ENCODE measurements around the gene BCAS1. TPM values are rescaled to one million over a fixed set of nuclear protein-coding genes. Genes with fewer than 3 reads are reported as not detected.

BCAS1 gene
- total RNA-seq, 1 experiment from 2014 or later, result 1.2 TPM

DNA sequence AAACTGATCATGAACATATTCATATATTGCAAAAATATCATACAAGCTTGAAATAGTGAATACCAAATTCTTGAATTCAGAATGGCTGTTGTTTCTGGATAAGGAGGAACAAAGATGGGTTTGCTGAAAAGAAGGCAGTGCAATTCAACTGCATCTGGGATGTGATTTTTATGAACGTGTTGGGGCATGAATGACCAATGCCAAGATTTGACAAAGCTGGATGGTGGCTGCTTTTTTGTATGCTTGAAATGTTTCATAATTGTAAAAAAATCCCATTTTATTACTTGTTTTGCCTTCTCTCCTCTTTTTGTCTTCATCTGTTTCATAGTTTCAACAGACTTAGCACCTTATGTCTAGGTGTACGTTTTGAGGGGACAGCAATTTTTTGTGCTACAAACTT lies 36.8 kb upstream of the BCAS1 start:
- Mint-ChIP-seq H3K36me3 (ENCODE audit: insufficient read depth, unreplicated experiment) (no peaks in the 10 kb centered on the region), H3K4me1 (ENCODE audit: low read depth, unreplicated experiment) (peaks cover 14% of the 10 kb centered on the region), H3K9me3 (ENCODE audit: unreplicated experiment) (no peaks in the 10 kb centered on the region), H3K27ac (ENCODE audit: unreplicated experiment) (no peak overlapping the region), H3K4me3 (ENCODE audit: unreplicated experiment) (no peak overlapping the region), H3K27me3 (ENCODE audit: insufficient read depth, unreplicated experiment) (no peaks in the 10 kb centered on the region)
- peaks cover 20% of the 10 kb centered on the region for H3K4me1 ChIP-seq
- TF ChIP-seq, protein P1, sequence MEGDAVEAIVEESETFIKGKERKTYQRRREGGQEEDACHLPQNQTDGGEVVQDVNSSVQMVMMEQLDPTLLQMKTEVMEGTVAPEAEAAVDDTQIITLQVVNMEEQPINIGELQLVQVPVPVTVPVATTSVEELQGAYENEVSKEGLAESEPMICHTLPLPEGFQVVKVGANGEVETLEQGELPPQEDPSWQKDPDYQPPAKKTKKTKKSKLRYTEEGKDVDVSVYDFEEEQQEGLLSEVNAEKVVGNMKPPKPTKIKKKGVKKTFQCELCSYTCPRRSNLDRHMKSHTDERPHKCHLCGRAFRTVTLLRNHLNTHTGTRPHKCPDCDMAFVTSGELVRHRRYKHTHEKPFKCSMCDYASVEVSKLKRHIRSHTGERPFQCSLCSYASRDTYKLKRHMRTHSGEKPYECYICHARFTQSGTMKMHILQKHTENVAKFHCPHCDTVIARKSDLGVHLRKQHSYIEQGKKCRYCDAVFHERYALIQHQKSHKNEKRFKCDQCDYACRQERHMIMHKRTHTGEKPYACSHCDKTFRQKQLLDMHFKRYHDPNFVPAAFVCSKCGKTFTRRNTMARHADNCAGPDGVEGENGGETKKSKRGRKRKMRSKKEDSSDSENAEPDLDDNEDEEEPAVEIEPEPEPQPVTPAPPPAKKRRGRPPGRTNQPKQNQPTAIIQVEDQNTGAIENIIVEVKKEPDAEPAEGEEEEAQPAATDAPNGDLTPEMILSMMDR (IDR thresholded peaks at IDR 0.05; ENCODE audit: insufficient read depth in 1 of 2, low read depth in 1 of 2, low read length in 1 of 2, severe bottlenecking in 1 of 2, unreplicated experiment in 1 of 2), result no peak
- intact Hi-C loops (cut with micrococcal nuclease; ENCODE audit: unreplicated experiment), result no loop called here
- no peak for DNase-seq
- no peaks in the 10 kb centered on the region for H3K9me3 ChIP-seq
- no peak overlapping the region for H3K4me3 ChIP-seq (ENCODE audit: low read depth, low read length)
- no TSS peak for BruUV-seq (replicated peaks)
- no peaks in the 10 kb centered on the region for H3K36me3 ChIP-seq (ENCODE audit: control insufficient read depth, insufficient read depth, low read length)
- ChIA-PET POLR2A (no interaction called here), CTCF (no interaction called here)
- H3K27me3 ChIP-seq (replicated peaks; ENCODE audit: control insufficient read depth, insufficient read depth, low read length), result no peaks in the 10 kb centered on the region

DNA sequence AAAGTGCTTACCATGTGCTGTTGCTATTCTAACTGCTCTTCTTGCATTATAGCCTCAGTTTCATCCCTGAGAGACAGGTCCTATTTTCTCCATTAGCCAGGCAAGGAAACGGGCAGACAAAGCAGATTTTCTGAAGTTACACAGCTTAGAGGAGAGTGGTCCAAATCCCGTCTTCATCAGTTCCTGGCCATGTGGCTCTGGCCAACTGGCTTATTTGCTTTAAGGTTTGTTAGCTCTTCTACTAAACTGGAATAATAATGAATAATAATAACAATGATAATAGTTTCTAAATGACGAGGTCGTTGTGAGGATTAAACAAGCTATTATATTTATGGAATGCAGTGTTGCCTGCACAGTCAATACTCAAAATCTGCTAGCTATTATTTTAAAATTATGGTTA lies 35.8 kb upstream of the BCAS1 start:
- H3K4me3 Mint-ChIP-seq (ENCODE audit: unreplicated experiment), result no peak overlapping the region
- Histone ChIP-seq H3K4me1 (peaks cover 20% of the 10 kb centered on the region), H3K27me3 (replicated peaks; ENCODE audit: control insufficient read depth, insufficient read depth, low read length) (no peaks in the 10 kb centered on the region), H3K4me3 (ENCODE audit: low read depth, low read length) (no peak overlapping the region), H3K36me3 (ENCODE audit: control insufficient read depth, insufficient read depth, low read length) (no peaks in the 10 kb centered on the region), H3K9me3 (no peaks in the 10 kb centered on the region)
- TF ChIP-seq, protein P1 (IDR thresholded peaks at IDR 0.05; ENCODE audit: insufficient read depth in 1 of 2, low read depth in 1 of 2, low read length in 1 of 2, severe bottlenecking in 1 of 2, unreplicated experiment in 1 of 2), result no peak
- no peaks in the 10 kb centered on the region for H3K27me3 Mint-ChIP-seq (ENCODE audit: insufficient read depth, unreplicated experiment)
- H3K4me1 Mint-ChIP-seq (ENCODE audit: low read depth, unreplicated experiment), result peaks cover 14% of the 10 kb centered on the region
- intact Hi-C loops (cut with micrococcal nuclease; ENCODE audit: unreplicated experiment), result no loop called here
- H3K27ac Mint-ChIP-seq (ENCODE audit: unreplicated experiment), result no peak overlapping the region
- no peak for DNase-seq
- no peaks in the 10 kb centered on the region for H3K36me3 Mint-ChIP-seq (ENCODE audit: insufficient read depth, unreplicated experiment)
- BruUV-seq (replicated peaks), result no TSS peak
- ChIA-PET CTCF (interaction anchor here (1.3 kb wide), 1 partner anchor 95 kb away, joined by 4 read pairs; no protein-coding TSS in a partner anchor), POLR2A (interaction anchor here (0.8 kb wide), 1 partner anchor 117 kb away, joined by 3 read pairs; no protein-coding TSS in a partner anchor)
- H3K9me3 Mint-ChIP-seq (ENCODE audit: unreplicated experiment), result no peaks in the 10 kb centered on the region

DNA sequence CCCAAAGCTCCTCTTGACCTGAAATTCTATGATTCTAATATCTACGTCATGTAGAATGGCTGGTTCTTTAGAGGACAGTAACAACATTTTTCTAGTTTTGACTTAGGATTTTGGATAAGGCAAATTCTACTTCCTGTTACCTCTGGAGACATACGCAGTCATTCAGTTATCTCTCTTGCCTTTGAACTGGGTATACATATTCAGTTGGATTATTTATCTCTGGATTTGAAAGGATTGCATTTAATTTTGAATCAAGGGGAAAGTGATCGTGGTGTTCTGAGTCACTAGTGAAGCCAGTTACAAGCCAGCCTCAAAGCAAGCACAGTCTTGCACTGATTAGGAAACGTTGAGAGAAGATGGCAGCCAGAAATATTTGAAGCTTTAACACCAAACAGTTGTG lies 35.3 kb upstream of the BCAS1 start:
- Histone ChIP-seq H3K36me3 (ENCODE audit: control insufficient read depth, insufficient read depth, low read length) (no peaks in the 10 kb centered on the region), H3K27me3 (replicated peaks; ENCODE audit: control insufficient read depth, insufficient read depth, low read length) (no peaks in the 10 kb centered on the region), H3K4me1 (peaks cover 20% of the 10 kb centered on the region), H3K4me3 (ENCODE audit: low read depth, low read length) (no peak overlapping the region), H3K9me3 (no peaks in the 10 kb centered on the region)
- ChIA-PET POLR2A (interaction anchor here (0.8 kb wide), 1 partner anchor 117 kb away, joined by 3 read pairs; no protein-coding TSS in a partner anchor), CTCF (interaction anchor here (1.3 to 2.6 kb wide), 2 partner anchors 96 to 103 kb away, joined by 4 to 17 read pairs; partner anchors contain the start of gene PFDN4)
- no peak for DNase-seq
- no peak overlapping the region for H3K27ac Mint-ChIP-seq (ENCODE audit: unreplicated experiment)
- peaks cover 14% of the 10 kb centered on the region for H3K4me1 Mint-ChIP-seq (ENCODE audit: low read depth, unreplicated experiment)
- intact Hi-C loops (cut with micrococcal nuclease; ENCODE audit: unreplicated experiment), result no loop called here
- no peaks in the 10 kb centered on the region for H3K36me3 Mint-ChIP-seq (ENCODE audit: insufficient read depth, unreplicated experiment)
- TF ChIP-seq, protein P1 (IDR thresholded peaks at IDR 0.05; ENCODE audit: insufficient read depth in 1 of 2, low read depth in 1 of 2, low read length in 1 of 2, severe bottlenecking in 1 of 2, unreplicated experiment in 1 of 2), result no peak
- H3K27me3 Mint-ChIP-seq (ENCODE audit: insufficient read depth, unreplicated experiment), result no peaks in the 10 kb centered on the region
- no peak overlapping the region for H3K4me3 Mint-ChIP-seq (ENCODE audit: unreplicated experiment)
- no TSS peak for BruUV-seq (replicated peaks)
- H3K9me3 Mint-ChIP-seq (ENCODE audit: unreplicated experiment), result no peaks in the 10 kb centered on the region
